GM12864 (cell line): ENCODE measurements around the gene LMX1B.
A peak's percentile ranks its signal among the peaks of the same experiment; 100 is the strongest.

Experiments used
- DNase-seq: peaks from one replicate; pipeline ENCODE4 v3.0.0-alpha.2; 2011; ENCODE audit warnings: low read depth
- H3K4me3 ChIP-seq: 2 replicates; pipeline ENCODE4 v1.5.1; 2011; ENCODE audit warnings: mild to moderate bottlenecking, low read depth, low read length, control low read depth
- CTCF ChIP-seq: IDR thresholded peaks from 2 replicates; pipeline ENCODE4 v1.5.1; 2011; ENCODE audit warnings: low read depth, mild to moderate bottlenecking, moderate library complexity, low read length, control low read depth, inconsistent platforms; ENCODE audit errors: missing control alignments

The LMX1B gene

GRCh38 chr9:126684345-126684744 lies 70.6 kb downstream of the LMX1B start:
- no peak overlapping the region for H3K4me3 ChIP-seq
- no peak for TF ChIP-seq CTCF
- DNase-seq, result no peak

- H3K4me3 ChIP-seq, result no peak overlapping the region
These were observed 71.3 kb downstream of the LMX1B start for GRCh38 chr9:126684965-126685465.

GRCh38 chr9:126687930-126688461 lies 74.3 kb downstream of the LMX1B start:
- TF ChIP-seq CTCF, result no peak
- DNase-seq, result no peak
- H3K4me3 ChIP-seq, result no peak overlapping the region

More at GRCh38 chr9:126684965-126685465, 71.3 kb downstream of the LMX1B start:
- DNase-seq, result no peak
- no peak for TF ChIP-seq CTCF

GRCh38 chr9:126688617-126689016 lies 74.9 kb downstream of the LMX1B start:
- DNase-seq, result no peak
- TF ChIP-seq CTCF, result peak; percentile 3
- no peak overlapping the region for H3K4me3 ChIP-seq

GRCh38 chr9:126689027-126689825 lies 75.5 kb downstream of the LMX1B start:
- DNase-seq, result no peak
- no peak for TF ChIP-seq CTCF

GRCh38 chr9:126690431-126691051 lies 76.8 kb downstream of the LMX1B start:
- H3K4me3 ChIP-seq, result no peak overlapping the region
- DNase-seq, result no peak
- TF ChIP-seq CTCF, result peak; percentile 78

More at GRCh38 chr9:126689027-126689825, 75.5 kb downstream of the LMX1B start:
- H3K4me3 ChIP-seq, result no peak overlapping the region
